ENCODE measurements around the gene KIRREL3. TPM values are rescaled to one million over a fixed set of nuclear protein-coding genes. Genes with fewer than 3 reads are reported as not detected.

Gene KIRREL3
- total RNA-seq, 1 experiment from 2014 or later = 2.2 TPM

DNA sequence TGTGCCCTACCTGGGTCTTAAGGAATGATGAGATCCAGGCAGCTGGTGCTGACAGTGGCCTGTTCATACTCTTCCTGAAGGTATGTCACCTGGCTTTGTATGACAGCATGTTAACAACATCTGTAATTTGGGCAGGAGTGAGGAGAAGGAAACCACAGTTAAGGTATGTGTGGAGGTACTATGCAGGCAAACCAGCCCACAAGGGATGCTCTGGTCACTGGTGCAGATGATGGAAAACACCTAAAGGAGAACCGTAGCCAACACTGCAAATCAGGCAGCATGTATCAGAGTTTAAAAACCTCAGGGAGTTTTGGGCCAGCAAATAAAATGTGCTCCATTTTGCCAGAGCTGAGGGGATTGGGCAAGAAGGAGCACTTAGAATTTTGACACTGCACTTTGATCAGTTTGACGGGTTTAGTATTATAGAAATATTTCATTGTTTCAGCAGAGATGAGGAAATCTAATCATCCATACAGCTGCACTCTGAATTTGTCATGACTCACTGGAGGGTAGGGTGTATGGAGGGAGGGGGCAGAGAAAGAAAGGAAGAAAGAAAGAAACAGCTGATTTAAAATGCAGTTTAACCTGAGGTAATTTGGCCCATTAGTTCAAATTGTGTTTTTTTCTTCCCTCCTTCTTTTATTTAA lies 260.9 kb downstream of the KIRREL3 start:
- no TSS peak for BruUV-seq (replicated peaks)
- Histone ChIP-seq H3K27ac (no peak overlapping the region), H3K27me3 (ENCODE audit: insufficient read depth, low read depth) (peaks cover 62% of the 10 kb centered on the region), H3K9me2 (ENCODE audit: insufficient read depth) (no peaks in the 10 kb centered on the region), H3F3A (ENCODE audit: insufficient read depth, low read depth) (no peaks in the 10 kb centered on the region), H3K36me3 (ENCODE audit: low read depth) (no peaks in the 10 kb centered on the region), H4K20me1 (ENCODE audit: insufficient read depth) (no peaks in the 10 kb centered on the region), H3K79me2 (ENCODE audit: low read depth) (no peaks in the 10 kb centered on the region), H3K9me3 (ENCODE audit: insufficient read depth, low read depth) (no peaks in the 10 kb centered on the region), H2AFZ (no peak overlapping the region), H3K4me3 (no peak overlapping the region), H3K4me1 (replicated peaks; ENCODE audit: insufficient read depth) (no peaks in the 10 kb centered on the region), H3K4me2 (no peak overlapping the region)
- POLR2A ChIA-PET (ENCODE audit: unreplicated experiment) = no interaction called here
- DNase-seq = no peak
- TF ChIP-seq EZH2 (IDR thresholded peaks at IDR 0.05; ENCODE audit: low read depth) = no peak
- TF ChIP-seq, protein P1, sequence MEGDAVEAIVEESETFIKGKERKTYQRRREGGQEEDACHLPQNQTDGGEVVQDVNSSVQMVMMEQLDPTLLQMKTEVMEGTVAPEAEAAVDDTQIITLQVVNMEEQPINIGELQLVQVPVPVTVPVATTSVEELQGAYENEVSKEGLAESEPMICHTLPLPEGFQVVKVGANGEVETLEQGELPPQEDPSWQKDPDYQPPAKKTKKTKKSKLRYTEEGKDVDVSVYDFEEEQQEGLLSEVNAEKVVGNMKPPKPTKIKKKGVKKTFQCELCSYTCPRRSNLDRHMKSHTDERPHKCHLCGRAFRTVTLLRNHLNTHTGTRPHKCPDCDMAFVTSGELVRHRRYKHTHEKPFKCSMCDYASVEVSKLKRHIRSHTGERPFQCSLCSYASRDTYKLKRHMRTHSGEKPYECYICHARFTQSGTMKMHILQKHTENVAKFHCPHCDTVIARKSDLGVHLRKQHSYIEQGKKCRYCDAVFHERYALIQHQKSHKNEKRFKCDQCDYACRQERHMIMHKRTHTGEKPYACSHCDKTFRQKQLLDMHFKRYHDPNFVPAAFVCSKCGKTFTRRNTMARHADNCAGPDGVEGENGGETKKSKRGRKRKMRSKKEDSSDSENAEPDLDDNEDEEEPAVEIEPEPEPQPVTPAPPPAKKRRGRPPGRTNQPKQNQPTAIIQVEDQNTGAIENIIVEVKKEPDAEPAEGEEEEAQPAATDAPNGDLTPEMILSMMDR (conservative IDR thresholded peaks at IDR 0.05) = no peak
- CTCF ChIA-PET = no interaction called here
- intact Hi-C loops (cut with micrococcal nuclease; ENCODE audit: unreplicated experiment) = no loop called here

DNA sequence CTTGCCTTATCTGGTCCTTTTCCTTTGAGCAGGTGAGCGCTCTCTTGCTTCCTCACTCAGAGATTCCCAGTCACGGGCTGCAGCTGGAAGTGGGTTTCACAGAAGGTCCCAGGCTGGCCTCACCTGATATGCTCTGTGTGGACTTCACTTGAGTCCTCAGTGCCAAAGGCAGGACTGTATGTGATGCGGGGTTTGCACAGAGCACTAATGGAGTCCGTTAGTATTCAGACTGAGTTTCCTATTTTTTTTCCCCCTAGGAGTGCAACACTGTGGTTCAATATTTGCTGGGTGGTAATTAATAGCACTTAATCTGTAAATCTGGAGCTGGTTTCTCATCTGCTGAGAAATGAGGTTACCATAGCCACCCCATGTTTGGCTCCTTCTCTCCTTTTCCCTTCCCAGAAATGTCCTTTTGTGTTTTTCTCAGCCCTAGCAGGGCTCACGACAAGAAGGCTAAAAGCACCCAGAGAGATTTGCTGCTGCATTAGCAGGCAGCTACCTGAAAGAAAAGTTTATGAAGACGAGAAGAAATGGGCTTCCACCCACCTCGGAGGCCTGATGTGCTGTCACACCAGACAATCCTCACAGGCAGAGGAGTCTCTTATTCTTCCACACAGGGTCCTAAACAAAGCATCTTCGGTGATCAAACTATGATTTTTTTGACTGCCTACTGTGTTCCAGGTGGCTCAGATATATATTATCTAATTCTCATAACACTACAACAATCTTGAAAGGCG lies 262.1 kb downstream of the KIRREL3 start:
- H3F3A ChIP-seq (ENCODE audit: insufficient read depth, low read depth) = no peaks in the 10 kb centered on the region
- no peaks in the 10 kb centered on the region for H3K9me3 ChIP-seq (ENCODE audit: insufficient read depth, low read depth)
- H2AFZ ChIP-seq = no peak overlapping the region
- H3K4me1 ChIP-seq (replicated peaks; ENCODE audit: insufficient read depth) = no peaks in the 10 kb centered on the region
- DNase-seq = no peak
- no peaks in the 10 kb centered on the region for H3K36me3 ChIP-seq (ENCODE audit: low read depth)
- no peak overlapping the region for H3K4me3 ChIP-seq
- H3K9me2 ChIP-seq (ENCODE audit: insufficient read depth) = no peaks in the 10 kb centered on the region
- TF ChIP-seq, protein P1 (conservative IDR thresholded peaks at IDR 0.05) = no peak
- TF ChIP-seq EZH2 (IDR thresholded peaks at IDR 0.05; ENCODE audit: low read depth) = no peak
- intact Hi-C loops (cut with micrococcal nuclease; ENCODE audit: unreplicated experiment) = no loop called here
- BruUV-seq (replicated peaks) = no TSS peak
- H3K27ac ChIP-seq = no peak overlapping the region
- ChIA-PET CTCF (no interaction called here), POLR2A (ENCODE audit: unreplicated experiment) (no interaction called here)
- H4K20me1 ChIP-seq (ENCODE audit: insufficient read depth) = no peaks in the 10 kb centered on the region
- H3K4me2 ChIP-seq = no peak overlapping the region
- H3K79me2 ChIP-seq (ENCODE audit: low read depth) = no peaks in the 10 kb centered on the region
- H3K27me3 ChIP-seq (ENCODE audit: insufficient read depth, low read depth) = peaks cover 68% of the 10 kb centered on the region

DNA sequence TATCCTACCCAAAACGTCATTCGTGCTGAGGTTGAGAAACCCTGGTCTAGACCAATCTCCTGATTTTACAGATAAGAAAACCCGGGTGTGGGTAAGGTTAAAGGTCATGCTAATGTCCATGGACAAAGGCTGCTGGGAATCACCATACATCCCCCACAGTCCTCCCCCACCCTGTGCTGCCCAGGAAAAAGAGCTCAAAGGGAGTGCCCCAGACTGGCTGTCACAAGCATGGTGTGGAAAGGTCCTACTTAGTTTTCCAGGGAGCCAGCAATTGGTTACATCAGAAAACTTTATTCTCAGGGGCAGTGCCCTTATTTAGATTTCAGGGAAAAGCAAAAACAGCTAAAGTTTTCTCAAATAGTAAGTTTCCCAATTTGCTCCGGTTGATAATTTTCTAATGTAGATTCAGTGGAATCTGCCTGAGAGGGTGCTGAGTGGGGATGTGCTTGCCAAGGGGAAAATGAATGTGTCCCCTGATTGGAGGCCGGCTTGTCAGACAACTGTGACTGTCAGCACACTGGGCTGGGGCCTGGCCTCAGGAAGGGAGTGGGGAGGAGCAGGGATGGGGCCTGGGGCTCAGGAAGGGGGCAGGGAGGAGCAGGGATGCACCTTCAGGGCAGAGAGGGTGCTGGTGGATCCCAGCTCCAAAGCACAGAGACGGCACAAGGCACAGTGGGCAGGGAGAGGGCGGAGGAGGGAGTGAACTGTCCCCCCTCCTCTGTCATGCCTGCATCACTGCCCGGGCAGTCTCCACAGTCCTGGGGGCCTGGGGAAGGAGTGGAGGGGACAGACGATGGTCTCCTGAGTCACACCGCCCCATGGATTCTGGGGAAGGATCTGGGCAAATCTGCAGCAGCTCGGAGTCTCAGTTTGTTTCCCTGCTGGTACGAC lies 263.6 kb downstream of the KIRREL3 start:
- no TSS peak for BruUV-seq (replicated peaks)

More for the DNA sequence above, 263.6 kb downstream of the KIRREL3 start:
- TF ChIP-seq, protein P1 (conservative IDR thresholded peaks at IDR 0.05) = no peak
- TF ChIP-seq EZH2 (IDR thresholded peaks at IDR 0.05; ENCODE audit: low read depth) = no peak
- Histone ChIP-seq H3K4me2 (no peak overlapping the region), H3K4me1 (replicated peaks; ENCODE audit: insufficient read depth) (no peaks in the 10 kb centered on the region), H3K27ac (no peak overlapping the region), H3K9me3 (ENCODE audit: insufficient read depth, low read depth) (no peaks in the 10 kb centered on the region), H3K36me3 (ENCODE audit: low read depth) (no peaks in the 10 kb centered on the region), H2AFZ (no peak overlapping the region), H3K79me2 (ENCODE audit: low read depth) (no peaks in the 10 kb centered on the region), H3K27me3 (ENCODE audit: insufficient read depth, low read depth) (peaks cover 80% of the 10 kb centered on the region), H3K4me3 (no peak overlapping the region), H4K20me1 (ENCODE audit: insufficient read depth) (no peaks in the 10 kb centered on the region), H3K9me2 (ENCODE audit: insufficient read depth) (no peaks in the 10 kb centered on the region), H3F3A (ENCODE audit: insufficient read depth, low read depth) (no peaks in the 10 kb centered on the region)
- DNase-seq = no peak
- POLR2A ChIA-PET (ENCODE audit: unreplicated experiment) = no interaction called here
- intact Hi-C loops (cut with micrococcal nuclease; ENCODE audit: unreplicated experiment) = no loop called here
- CTCF ChIA-PET = no interaction called here
